ENCODE data around the gene DYSF. TPM values are rescaled to one million over a fixed set of nuclear protein-coding genes. Genes with fewer than 3 reads are reported as not detected.

DYSF gene
- total RNA-seq, 1 experiment from 2014 or later: 5.5 TPM

- TF ChIP-seq CTCF (conservative IDR thresholded peaks at IDR 0.05): no peak
- Histone ChIP-seq H3K23ac (ENCODE audit: insufficient read length, low read depth, low read length) (no peak overlapping the region), H3K79me1 (ENCODE audit: insufficient read depth, low read depth, low read length, poor library complexity, severe bottlenecking) (no peaks in the 10 kb centered on the region), H3K9ac (ENCODE audit: extremely low read depth, insufficient read length, low read length) (no peak overlapping the region), H4K8ac (replicated peaks; ENCODE audit: insufficient read length, low read depth, low read length) (no peak overlapping the region), H3T11ph (ENCODE audit: low read length) (no peak overlapping the region), H2BK12ac (ENCODE audit: insufficient read length, low read depth, low read length) (no peak overlapping the region), H3K14ac (ENCODE audit: insufficient read depth, low read length) (no peak overlapping the region), H2BK15ac (ENCODE audit: low read depth, low read length) (no peak overlapping the region), H3K9me3 (ENCODE audit: control insufficient read depth, low read depth, low read length) (no peaks in the 10 kb centered on the region), H3K27ac (ENCODE audit: insufficient read length, low read depth, low read length) (no peak overlapping the region), H2AFZ (ENCODE audit: low read length) (no peak overlapping the region), H3K27me3 (ENCODE audit: insufficient read depth, low read length) (no peaks in the 10 kb centered on the region), H3K4me1 (ENCODE audit: insufficient read depth, low read length) (no peaks in the 10 kb centered on the region), H4K91ac (ENCODE audit: insufficient read length, low read depth, low read length) (no peak overlapping the region), H2AK5ac (ENCODE audit: insufficient read length, low read length) (no peak overlapping the region), H4K5ac (ENCODE audit: insufficient read length, low read depth, low read length) (no peak overlapping the region), H3K4ac (ENCODE audit: low read depth, low read length) (no peak overlapping the region), H2BK120ac (ENCODE audit: low read depth, low read length, poor library complexity, severe bottlenecking) (no peak overlapping the region), H3K23me2 (ENCODE audit: insufficient read length, low read depth, low read length, poor library complexity, severe bottlenecking) (no peaks in the 10 kb centered on the region), H3K79me2 (ENCODE audit: insufficient read depth, low read length) (no peaks in the 10 kb centered on the region), H2BK20ac (ENCODE audit: low read depth, low read length, poor library complexity, severe bottlenecking) (no peak overlapping the region), H2BK5ac (ENCODE audit: insufficient read length, low read length) (no peak overlapping the region), H3K18ac (ENCODE audit: insufficient read length, low read depth, low read length) (no peak overlapping the region), H3K4me2 (ENCODE audit: insufficient read depth, insufficient read length, low read length) (no peak overlapping the region), H3K56ac (ENCODE audit: insufficient read length, low read depth, low read length) (no peak overlapping the region), H4K20me1 (ENCODE audit: control insufficient read depth, insufficient read depth, insufficient read length) (no peaks in the 10 kb centered on the region)
- H3K36me3 Mint-ChIP-seq (ENCODE audit: insufficient read depth in 1 of 3, low read depth in 3 of 3): no peaks in the 10 kb centered on the region
- H3K4me3 Mint-ChIP-seq: no peak overlapping the region
- DNase-seq: peak; percentile 24
- no CpG with 5 or more reads among the region's 15 CpGs for WGBS (ENCODE audit: extremely low coverage, insufficient read length, low lambda C conversion rate)
- H3K4me1 Mint-ChIP-seq: no peaks in the 10 kb centered on the region
- H3K27me3 Mint-ChIP-seq (ENCODE audit: low read depth): peaks cover 2% of the 10 kb centered on the region; the same call in 1 of the 2 replicates
- H3K27ac Mint-ChIP-seq: peak overlapping the region in 2 of 3 experiments; percentile 70 to 81; a peak in 3 of 7 replicates
- H3K9me3 Mint-ChIP-seq: no peaks in the 10 kb centered on the region
Measured at GRCh38 chr2:71619230-71619741, 165.9 kb downstream of the DYSF start.

Measured in H9 (cell line).